IMR-90 (cell line): ENCODE measurements around the gene GINS3. TPM values are rescaled to one million over a fixed set of nuclear protein-coding genes. Genes with fewer than 3 reads are reported as not detected.

Source experiments
- ATAC-seq: fragments of 200-7000 bp; cut with Tn5 transposase; 2 replicates; pipeline ENCODE4 v1.9.1; 2020; ENCODE audit warnings: low read depth, mild to moderate bottlenecking, moderate library complexity
- BruUV-seq: library from RNA; stranded (reverse); fragments of 400-500 nt; replicated peaks from 2 replicates; lab custom pipeline; 2021; lab: Mats Ljungman, UMichigan
- CTCF ChIA-PET: fragments of 300-600 bp; formaldehyde crosslinking; extraction: SDS; loops from one replicate; lab custom pipeline; 2021; ENCODE audit warnings: antibody characterized with exemption; lab: Yijun Ruan, JAX
- POLR2A ChIA-PET: fragments of 300-600 bp; sonication (Branson Sonifier 250); formaldehyde crosslinking; loops from one replicate; lab custom pipeline; 2022; ENCODE audit warnings: antibody characterized with exemption; ENCODE audit not compliant: unreplicated experiment; lab: Charles Lee
- DNase-seq: peaks from one replicate; pipeline ENCODE4 v3.0.0; 2013
- H2AFZ ChIP-seq: replicated peaks from 2 replicates; pipeline ENCODE3; 2013; ENCODE audit warnings: low read length, mild to moderate bottlenecking; ENCODE audit not compliant: poor library complexity
- H2AK5ac ChIP-seq: 2 replicates; pipeline ENCODE4 v1.6.1; 2013; ENCODE audit warnings: low read depth, low read length, inconsistent platforms
- H2AK9ac ChIP-seq: replicated peaks from 2 replicates; pipeline ENCODE3; 2013; ENCODE audit warnings: mild to moderate bottlenecking, low read depth, low read length, moderate library complexity; ENCODE audit not compliant: poor library complexity
- H2BK120ac ChIP-seq: 2 replicates; pipeline ENCODE4 v1.6.1; 2013; ENCODE audit warnings: low read depth, low read length, inconsistent platforms
- H2BK15ac ChIP-seq: 3 replicates; pipeline ENCODE4 v1.6.1; 2013; ENCODE audit warnings: low read depth, low read length, inconsistent platforms
- H2BK20ac ChIP-seq: 2 replicates; pipeline ENCODE4 v1.6.1; 2013; ENCODE audit warnings: low read depth, mild to moderate bottlenecking, inconsistent platforms, low read length, moderate library complexity
- H2BK5ac ChIP-seq: 2 replicates; pipeline ENCODE4 v1.6.1; 2013; ENCODE audit warnings: mild to moderate bottlenecking, low read depth, low read length, inconsistent platforms; ENCODE audit not compliant: poor library complexity, severe bottlenecking
- H3K14ac ChIP-seq: replicated peaks from 2 replicates; pipeline ENCODE4 v1.6.1; 2013; ENCODE audit warnings: low read depth, low read length, inconsistent platforms
- H3K18ac ChIP-seq: 2 replicates; pipeline ENCODE4 v1.6.1; 2013; ENCODE audit warnings: low read depth, low read length, control low read depth
- H3K23ac ChIP-seq: 2 replicates; pipeline ENCODE4 v1.6.1; 2013; ENCODE audit warnings: low read depth, low read length, inconsistent platforms
- H3K27ac ChIP-seq: 2 replicates; pipeline ENCODE4 v1.5.1; 2013; ENCODE audit warnings: mild to moderate bottlenecking, control low read depth, low read length; ENCODE audit not compliant: insufficient read depth
- H3K27me3 ChIP-seq: 2 replicates; pipeline ENCODE4 v1.6.1; 2013; ENCODE audit warnings: low read length; ENCODE audit not compliant: control insufficient read depth, insufficient read depth
- H3K36me3 ChIP-seq: 2 replicates; pipeline ENCODE4 v1.6.1; 2013; ENCODE audit warnings: low read length, mixed read lengths; ENCODE audit not compliant: control insufficient read depth, insufficient read depth
- H3K4ac ChIP-seq: 2 replicates; pipeline ENCODE4 v1.6.1; 2013; ENCODE audit warnings: low read depth, low read length, inconsistent platforms
- H3K4me1 ChIP-seq: 2 replicates; pipeline ENCODE4 v1.6.1; 2013; ENCODE audit warnings: low read length, mixed read lengths; ENCODE audit not compliant: control insufficient read depth, insufficient read depth
- H3K4me2 ChIP-seq: 2 replicates; pipeline ENCODE4 v1.6.1; 2013; ENCODE audit warnings: low read depth, mild to moderate bottlenecking, control low read depth, low read length, moderate library complexity
- H3K4me3 ChIP-seq: 2 replicates; pipeline ENCODE4 v1.5.1; 2013; ENCODE audit warnings: low read depth, mild to moderate bottlenecking, control low read depth, low read length, moderate library complexity; ENCODE audit not compliant: insufficient read depth
- H3K56ac ChIP-seq: 2 replicates; pipeline ENCODE4 v1.6.1; 2013; ENCODE audit warnings: low read length, inconsistent platforms; ENCODE audit not compliant: insufficient read depth; ENCODE audit errors: extremely low read depth
- H3K79me1 ChIP-seq, 2 experiments: 2 replicates each; pipeline ENCODE4 v1.6.1; 2013; ENCODE audit warnings: low read length in 2 of 2, inconsistent platforms in 1 of 2, low read depth in 1 of 2
- H3K9ac ChIP-seq: 2 replicates; pipeline ENCODE4 v1.6.1; 2013; ENCODE audit warnings: low read depth, low read length, control low read depth
- H3K9me1 ChIP-seq: 2 replicates; pipeline ENCODE4 v1.6.1; 2013; ENCODE audit warnings: low read length, inconsistent platforms; ENCODE audit not compliant: insufficient read depth
- H3K9me3 ChIP-seq: 2 replicates; pipeline ENCODE4 v1.6.1; 2013; ENCODE audit warnings: low read length; ENCODE audit not compliant: control insufficient read depth, insufficient read depth
- H4K20me1 ChIP-seq: 2 replicates; pipeline ENCODE4 v1.6.1; 2013; ENCODE audit warnings: low read length, inconsistent platforms; ENCODE audit not compliant: insufficient read depth
- H4K5ac ChIP-seq: 2 replicates; pipeline ENCODE4 v1.6.1; 2013; ENCODE audit warnings: mild to moderate bottlenecking, low read depth, low read length, control low read depth
- H4K8ac ChIP-seq, 2 experiments: 2 replicates each; pipeline ENCODE4 v1.6.1; 2013; ENCODE audit warnings: low read depth in 2 of 2, low read length in 2 of 2, control low read depth in 1 of 2, inconsistent platforms in 1 of 2
- H4K91ac ChIP-seq: 2 replicates; pipeline ENCODE4 v1.6.1; 2013; ENCODE audit warnings: low read depth, low read length, inconsistent platforms; ENCODE audit not compliant: insufficient read depth
- FOS ChIP-seq: fragments of 150-350 bp; IDR thresholded peaks from 2 replicates; pipeline ENCODE4 v1.6.1; 2016; ENCODE audit warnings: low read depth, low read length
- WGBS, 2 experiments: methylation state at CpG; one replicate each; pipeline versions ENCODE4 v1.1.5 to v1.1.7; 2013; ENCODE audit warnings: missing lambda C conversion rate in 2 of 2; ENCODE audit not compliant: insufficient read length in 1 of 2; ENCODE audit errors: extremely low coverage in 2 of 2; 5-methylcytosine and 5-hydroxymethylcytosine counted together
- dilution Hi-C: fragments of 300-500 bp; cut with HindIII; formaldehyde crosslinking; loops from one replicate; pipeline ENCODE4 v1.14.3; 2018; ENCODE audit warnings: low sequenced_read_pairs; ENCODE audit not compliant: unreplicated experiment
- in situ Hi-C: fragments of 300-500 bp; cut with MboI; formaldehyde crosslinking; loops from 3 replicates; pipeline ENCODE4 v1.14.3; 2019; ENCODE audit warnings: low sequenced_read_pairs, inconsistent platforms, mixed read lengths
- intact Hi-C: fragments of 100-400 bp; cut with micrococcal nuclease; formaldehyde crosslinking; loops from 2 replicates; pipeline ENCODE4 v1.10.0; 2022
- polyA plus RNA-seq, 3 experiments: library from polyadenylated mRNA; depleted of rRNA; stranded (reverse); fragments of >200 nt; gene quantifications; 2 replicates each; pipeline ENCODE4 v1.2.3, GENCODE V29; 2012; ENCODE audit warnings: low replicate concordance in 1 of 3
- total RNA-seq: library from RNA; depleted of rRNA; stranded (reverse); fragments of >200 nt; gene quantifications from 2 replicates; pipeline ENCODE4 v1.2.3, GENCODE V29; 2012

Gene GINS3
- total and polyA plus RNA-seq, 2 of the 4 experiments (the other 2 are of a cell fraction), result 5.2 to 5.4 TPM

GRCh38 chr16:58413359-58413758, 21.1 kb downstream of the GINS3 start:
- no peaks in the 10 kb centered on the region for H3K36me3 ChIP-seq
- no peak overlapping the region for H4K91ac ChIP-seq
- H4K5ac ChIP-seq, result no peak overlapping the region
- ChIA-PET POLR2A (no interaction called here), CTCF (interaction anchor here (0.7 kb wide), 1 partner anchor 286 kb away, joined by 3 read pairs; no protein-coding TSS in a partner anchor)
- no peak overlapping the region for H2BK5ac ChIP-seq
- H3K27me3 ChIP-seq, result no peaks in the 10 kb centered on the region; the same call in 1 of the 2 replicates
- no peaks in the 10 kb centered on the region for H3K79me1 ChIP-seq
- no peak overlapping the region for H3K4me3 ChIP-seq
- no peaks in the 10 kb centered on the region for H3K9me1 ChIP-seq
- H2BK20ac ChIP-seq, result no peak overlapping the region
- peaks cover 2% of the 10 kb centered on the region; the same call in 1 of the 2 replicates for H3K4me1 ChIP-seq
- no peaks in the 10 kb centered on the region for H3K9me3 ChIP-seq
- no peak overlapping the region for H3K9ac ChIP-seq
- H3K4me2 ChIP-seq, result no peak overlapping the region
- H3K4ac ChIP-seq, result no peak overlapping the region
- H4K8ac ChIP-seq, result no peak overlapping the region
- DNase-seq (no peak), ATAC-seq (no peak)
- no peak overlapping the region for H2AK5ac ChIP-seq
- no peak overlapping the region for H3K27ac ChIP-seq
- no peak overlapping the region for H3K18ac ChIP-seq
- H4K20me1 ChIP-seq, result no peaks in the 10 kb centered on the region
- no TSS peak for BruUV-seq
- in situ Hi-C loops, result no loop called here
- H2AFZ ChIP-seq, result no peak overlapping the region
- H2BK120ac ChIP-seq, result no peak overlapping the region
- dilution Hi-C loops, result no loop called here
- TF ChIP-seq FOS, result no peak
- no peak overlapping the region for H2AK9ac ChIP-seq
- H3K14ac ChIP-seq, result no peak overlapping the region
- intact Hi-C loops, result no loop called here
- H2BK15ac ChIP-seq, result no peak overlapping the region
- H3K23ac ChIP-seq, result no peak overlapping the region
- WGBS, 2 experiments, result no CpG with 5 or more reads among the region's 6 CpGs
- no peak overlapping the region for H3K56ac ChIP-seq
